Airway epithelial cell (primary cell): Measurements from ENCODE around the gene ARL17B. TPM values are rescaled to one million over a fixed set of nuclear protein-coding genes. Genes with fewer than 3 reads are reported as not detected.

Source experiments
- total RNA-seq: library from RNA; depleted of rRNA; stranded (reverse); fragments of >200 nt; gene quantifications from 2 replicates; pipeline ENCODE4 v1.2.3, GENCODE V29; 2015

Gene ARL17B
- 5.4 and 15.3 TPM in 2 replicates for total RNA-seq

GRCh38 chr17:46361755-46362154 lies at the start of gene ARL17B:
Gene ARL17B, minus strand, starts transcription at chr17:46361766. Its CDS starts 3,369 bp downstream, at chr17:46358397.

GRCh38 chr17:46294831-46295230 lies 66.7 kb downstream of the ARL17B start, which contains the start of gene LRRC37A:
Gene LRRC37A, plus strand, starts transcription at chr17:46295131. Its CDS starts 3 bp downstream, at chr17:46295134.

Other genes starting within 250 kb of the ARL17B start
- gene KANSL1, start 168.3 kb downstream of the ARL17B start, total RNA-seq = 22.8 and 23.6 TPM in 2 replicates
- gene LRRC37A, start 66.6 kb downstream of the ARL17B start, total RNA-seq = 0.49 and 0.93 TPM in 2 replicates
- gene LRRC37A2, start 150.7 kb upstream of the ARL17B start, total RNA-seq = 0.42 and 1.8 TPM in 2 replicates
- 2.5 and 2.8 TPM in 2 replicates for gene ARL17A, start 217.9 kb upstream of the ARL17B start, total RNA-seq
- gene NSF, start 228.9 kb upstream of the ARL17B start, total RNA-seq = 10.9 and 16.2 TPM in 2 replicates